GM19240 (cell line): ENCODE data around the gene TMEM106B.
"Not testable (repeated sequence)": the region's sequence is repeated elsewhere in the genome, so short reads cannot be mapped to it uniquely, and the experiment has no call there.

Experiments
- DNase-seq: peaks from one replicate; pipeline ENCODE4 v3.0.0; 2011; ENCODE audit warnings: low spot score; ENCODE audit not compliant: insufficient read length

TMEM106B gene

GRCh38 chr7:12211054-12211710 lies at the start of gene TMEM106B:
TSS of gene TMEM106B (plus strand) at chr7:12211294. CDS start at chr7:12214811, 3,517 bp downstream.
- peak; percentile 66 for DNase-seq

GRCh38 chr7:12162415-12163113 lies 48.5 kb upstream of the TMEM106B start:
- DNase-seq: no peak

GRCh38 chr7:12168065-12168464 lies 43.0 kb upstream of the TMEM106B start:
- not testable (repeated sequence) for DNase-seq

GRCh38 chr7:12169981-12170820 lies 40.9 kb upstream of the TMEM106B start:
- not testable (repeated sequence) for DNase-seq

GRCh38 chr7:12173671-12174070 lies 37.4 kb upstream of the TMEM106B start:
- no peak for DNase-seq

- DNase-seq: no peak
Observed at GRCh38 chr7:12174931-12175330, 36.2 kb upstream of the TMEM106B start.

- no peak for DNase-seq
Observed at GRCh38 chr7:12178317-12178716, 32.8 kb upstream of the TMEM106B start.

- DNase-seq: no peak
Observed at GRCh38 chr7:12194426-12194825, 16.7 kb upstream of the TMEM106B start.

- no peak for DNase-seq
Observed at GRCh38 chr7:12196386-12196785, 14.7 kb upstream of the TMEM106B start.

- DNase-seq: no peak
Observed at GRCh38 chr7:12199363-12199762, 11.7 kb upstream of the TMEM106B start.

- no peak for DNase-seq
Observed at GRCh38 chr7:12207046-12207445, 4.0 kb upstream of the TMEM106B start.

- no peak for DNase-seq
Observed at GRCh38 chr7:12209221-12209620, 1.9 kb upstream of the TMEM106B start.

GRCh38 chr7:12210179-12211053 lies 678 bp upstream of the TMEM106B start:
- no peak for DNase-seq

- DNase-seq: no peak
Observed at GRCh38 chr7:12211711-12212485, 804 bp downstream of the TMEM106B start.

GRCh38 chr7:12217311-12217710 lies 6.2 kb downstream of the TMEM106B start:
- no peak for DNase-seq

GRCh38 chr7:12220389-12221046 lies 9.4 kb downstream of the TMEM106B start:
- DNase-seq: no peak

GRCh38 chr7:12221414-12221813 lies 10.3 kb downstream of the TMEM106B start:
- no peak for DNase-seq

- no peak for DNase-seq
Observed at GRCh38 chr7:12222889-12223579, 11.9 kb downstream of the TMEM106B start.

GRCh38 chr7:12225017-12225416 lies 13.9 kb downstream of the TMEM106B start:
- DNase-seq: not testable (repeated sequence)
